IMR-90 (cell line): Measurements from ENCODE around the gene AXIN2.

Source experiments
- BHLHE40 ChIP-seq: fragments of 150-350 bp; IDR thresholded peaks from 2 replicates; pipeline ENCODE4 v1.6.1; 2016; ENCODE audit warnings: mild to moderate bottlenecking, low read depth, low read length
- CHD1 ChIP-seq: IDR thresholded peaks from 2 replicates; pipeline ENCODE4 v1.6.1; 2012; ENCODE audit warnings: low read depth, low read length, improper control_type of control experiment
- CTCF ChIP-seq: conservative IDR thresholded peaks from 2 replicates; pipeline ENCODE4 v1.5.1; 2012; ENCODE audit warnings: mild to moderate bottlenecking, low read depth, low read length, improper control_type of control experiment
- MAZ ChIP-seq: IDR thresholded peaks from 2 replicates; pipeline ENCODE4 v1.6.1; 2012; ENCODE audit warnings: low read depth, mild to moderate bottlenecking, low read length, improper control_type of control experiment, moderate library complexity, borderline replicate concordance
- POLR2A ChIP-seq: IDR thresholded peaks from 2 replicates; pipeline ENCODE4 v1.6.1; 2012; ENCODE audit warnings: mild to moderate bottlenecking, low read depth, low read length
- RAD21 ChIP-seq: IDR thresholded peaks from 2 replicates; pipeline ENCODE4 v1.6.1; 2012; ENCODE audit warnings: low read length, improper control_type of control experiment
- RFX5 ChIP-seq: IDR thresholded peaks from 2 replicates; pipeline ENCODE4 v1.8.0; 2012; ENCODE audit warnings: low read depth, mild to moderate bottlenecking, low read length, moderate library complexity
- SMC3 ChIP-seq: fragments of 150-350 bp; IDR thresholded peaks from 2 replicates; pipeline ENCODE4 v1.6.1; 2016; ENCODE audit warnings: low read depth, mild to moderate bottlenecking, antibody characterized with exemption, low read length, moderate library complexity
- USF2 ChIP-seq: fragments of 150-350 bp; IDR thresholded peaks from 2 replicates; pipeline ENCODE4 v1.6.1; 2017; ENCODE audit warnings: mild to moderate bottlenecking, antibody characterized with exemption, low read length, low read depth

- TF ChIP-seq CTCF, result no peak
- TF ChIP-seq SMC3, result no peak
- TF ChIP-seq BHLHE40, result no peak
- no peak for TF ChIP-seq RAD21
- no peak for TF ChIP-seq RFX5
- no peak for TF ChIP-seq POLR2A
- TF ChIP-seq USF2, result no peak
- TF ChIP-seq MAZ, result no peak
- TF ChIP-seq CHD1, result no peak
Measured at GRCh38 chr17:65576939-65577338, 15.5 kb upstream of the AXIN2 start.
